Parathyroid adenoma (tissue), 2 donors: ENCODE measurements around the gene DRAP1.

Experiments
- H2AFZ ChIP-seq: fragments of 300-600 bp; sonication (generic); one replicate; pipeline ENCODE4 v1.7.0; 2017; ENCODE audit warnings: antibody characterized with exemption, mild to moderate bottlenecking
- H3K27ac ChIP-seq: fragments of 300-600 bp; sonication (generic); one replicate; pipeline ENCODE4 v1.7.0; 2017
- H3K27me3 ChIP-seq: fragments of 300-600 bp; sonication (generic); one replicate; pipeline ENCODE4 v1.7.0; 2017; ENCODE audit warnings: low read length; ENCODE audit not compliant: control insufficient read depth, insufficient read depth
- H3K36me3 ChIP-seq: fragments of 300-600 bp; sonication (generic); one replicate; pipeline ENCODE4 v1.7.0; 2017; ENCODE audit warnings: low read length; ENCODE audit not compliant: control insufficient read depth, insufficient read depth
- H3K4me1 ChIP-seq: fragments of 300-600 bp; sonication (generic); one replicate; pipeline ENCODE4 v1.7.0; 2017; ENCODE audit warnings: control low read depth
- H3K4me2 ChIP-seq: fragments of 300-600 bp; sonication (generic); one replicate; pipeline ENCODE4 v1.7.0; 2017; ENCODE audit warnings: low read length
- H3K4me3 ChIP-seq: fragments of 300-600 bp; sonication (generic); one replicate; pipeline ENCODE4 v1.7.0; 2017; ENCODE audit warnings: low read depth, low read length
- H3K79me2 ChIP-seq: fragments of 300-600 bp; sonication (generic); one replicate; pipeline ENCODE4 v1.7.0; 2017; ENCODE audit warnings: control low read depth
- H3K9ac ChIP-seq: fragments of 300-600 bp; sonication (generic); one replicate; pipeline ENCODE4 v1.7.0; 2017; ENCODE audit warnings: mild to moderate bottlenecking
- H3K9me3 ChIP-seq: fragments of 300-600 bp; sonication (generic); one replicate; pipeline ENCODE4 v1.7.0; 2017; ENCODE audit warnings: low read length; ENCODE audit not compliant: control insufficient read depth
- CTCF ChIP-seq: fragments of 300-600 bp; sonication (generic); IDR thresholded peaks from one replicate; pipeline ENCODE4 v1.7.0; 2017; ENCODE audit warnings: antibody characterized with exemption, mild to moderate bottlenecking
- donor health status: primary hyperparathyroidism.

DRAP1 gene

DNA sequence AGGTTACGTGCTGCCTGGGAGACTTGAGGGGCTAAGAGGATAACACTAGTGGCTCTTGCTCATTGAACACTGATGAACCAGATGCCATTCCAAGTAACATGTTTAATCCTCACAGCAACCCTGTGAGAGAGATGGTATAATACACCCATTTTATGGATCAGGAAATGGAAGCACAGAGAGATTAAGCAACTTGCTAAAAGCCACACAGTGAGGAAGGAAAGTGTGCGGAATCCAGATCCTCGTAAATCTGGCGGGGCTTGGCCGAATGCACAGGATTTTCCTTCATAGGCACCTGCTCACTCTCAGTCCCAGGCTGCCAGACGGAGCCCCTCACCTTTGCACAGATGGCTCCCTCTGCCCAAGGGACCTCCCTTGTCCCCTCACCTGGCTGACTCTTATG lies 11.3 kb upstream of the DRAP1 start:
- TF ChIP-seq CTCF, result no peak

GRCh38 chr11:65911682-65912568 lies 7.3 kb upstream of the DRAP1 start:
- H3K27ac ChIP-seq, result no peak overlapping the region
- no peak overlapping the region for H3K9ac ChIP-seq
- no peaks in the 10 kb centered on the region for H3K9me3 ChIP-seq
- peak; percentile 7 for TF ChIP-seq CTCF
- no peaks in the 10 kb centered on the region for H3K36me3 ChIP-seq
- H3K4me2 ChIP-seq, result no peak overlapping the region
- H3K79me2 ChIP-seq, result no peaks in the 10 kb centered on the region
- no peak overlapping the region for H3K4me3 ChIP-seq
- H3K4me1 ChIP-seq, result peaks cover 2% of the 10 kb centered on the region
- no peak overlapping the region for H2AFZ ChIP-seq
- no peaks in the 10 kb centered on the region for H3K27me3 ChIP-seq

More for the DNA sequence above, 11.3 kb upstream of the DRAP1 start:
- H3K27me3 ChIP-seq, result no peaks in the 10 kb centered on the region
- H3K4me1 ChIP-seq, result peaks cover 2% of the 10 kb centered on the region
- H3K4me3 ChIP-seq, result no peak overlapping the region
- H3K4me2 ChIP-seq, result no peak overlapping the region
- H3K36me3 ChIP-seq, result no peaks in the 10 kb centered on the region
- no peak overlapping the region for H3K9ac ChIP-seq
- H3K79me2 ChIP-seq, result no peaks in the 10 kb centered on the region
- no peaks in the 10 kb centered on the region for H3K9me3 ChIP-seq
- no peak overlapping the region for H3K27ac ChIP-seq
- no peak overlapping the region for H2AFZ ChIP-seq

DNA sequence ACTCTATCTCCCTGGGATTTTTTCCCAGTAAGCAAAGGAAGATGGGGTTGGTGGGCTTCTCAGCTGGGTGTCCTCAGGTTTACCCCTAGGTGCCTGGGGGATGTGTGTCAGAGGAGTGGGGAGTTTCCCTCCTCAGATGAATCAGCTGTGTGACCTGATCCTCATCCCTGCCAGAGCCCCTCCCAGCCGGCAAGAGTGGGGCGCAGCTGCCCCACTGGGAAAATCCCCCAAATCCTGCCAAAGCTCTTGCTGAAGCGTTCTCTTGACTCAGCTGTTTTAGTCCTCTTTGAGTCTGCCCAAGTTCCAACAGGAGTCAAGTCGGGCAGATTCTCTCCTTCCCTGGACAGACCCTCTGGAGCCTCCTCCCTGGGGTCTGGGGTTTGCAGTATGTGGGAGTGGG lies 6.4 kb upstream of the DRAP1 start:
- Histone ChIP-seq H3K79me2 (peaks cover under 1% of the 10 kb centered on the region), H3K9me3 (no peaks in the 10 kb centered on the region), H3K27me3 (no peaks in the 10 kb centered on the region), H3K27ac (no peak overlapping the region), H3K4me1 (peaks cover 2% of the 10 kb centered on the region), H3K9ac (no peak overlapping the region), H2AFZ (no peak overlapping the region), H3K4me3 (no peak overlapping the region), H3K4me2 (no peak overlapping the region), H3K36me3 (no peaks in the 10 kb centered on the region)
- no peak for TF ChIP-seq CTCF

- no peak overlapping the region for H3K27ac ChIP-seq
- no peaks in the 10 kb centered on the region for H3K27me3 ChIP-seq
- no peaks in the 10 kb centered on the region for H3K36me3 ChIP-seq
- no peaks in the 10 kb centered on the region for H3K9me3 ChIP-seq
- H3K4me2 ChIP-seq, result no peak overlapping the region
- H3K9ac ChIP-seq, result no peak overlapping the region
- H3K4me1 ChIP-seq, result peaks cover 2% of the 10 kb centered on the region
- H3K79me2 ChIP-seq, result peaks cover 2% of the 10 kb centered on the region
- no peak overlapping the region for H3K4me3 ChIP-seq
- TF ChIP-seq CTCF, result no peak
- no peak overlapping the region for H2AFZ ChIP-seq
These were observed 4.0 kb upstream of the DRAP1 start for GRCh38 chr11:65915101-65915820.
